CD8-positive, alpha-beta memory T cell (primary cell): Measurements from ENCODE around the gene ITGB5. TPM values are rescaled to one million over a fixed set of nuclear protein-coding genes. Genes with fewer than 3 reads are reported as not detected.
A peak's percentile ranks its signal among the peaks of the same experiment; 100 is the strongest.

ENCODE experiments used
- CTCF ChIA-PET: fragments of 350-600 bp; sonication (Branson Sonifier 250); formaldehyde crosslinking; loops from one replicate; lab custom pipeline; 2021; ENCODE audit warnings: antibody characterized with exemption; lab: Charles Lee
- POLR2A ChIA-PET: fragments of 350-600 bp; sonication (Branson Sonifier 250); formaldehyde crosslinking; loops from one replicate; lab custom pipeline; 2021; ENCODE audit warnings: antibody characterized with exemption; lab: Charles Lee
- DNase-seq, 5 donors: peaks; one replicate each; pipeline versions ENCODE4 v3.0.0 to v3.0.0-alpha.2; 2020 to 2022; ENCODE audit warnings: mixed read lengths in 1 of 5
- H3K27ac ChIP-seq: one replicate; pipeline ENCODE4 v1.7.0; 2013; ENCODE audit warnings: low read depth, mild to moderate bottlenecking, low read length, moderate library complexity
- H3K27me3 ChIP-seq: 2 replicates; pipeline ENCODE4 v1.7.0; 2013; ENCODE audit warnings: low read length, mild to moderate bottlenecking; ENCODE audit not compliant: insufficient read depth, poor library complexity, severe bottlenecking
- H3K36me3 ChIP-seq: 2 replicates; pipeline ENCODE4 v1.7.0; 2013; ENCODE audit warnings: mild to moderate bottlenecking, low read length, moderate library complexity; ENCODE audit not compliant: insufficient read depth
- H3K4me1 ChIP-seq: 2 replicates; pipeline ENCODE4 v1.7.0; 2013; ENCODE audit warnings: mild to moderate bottlenecking, low read length, moderate library complexity; ENCODE audit not compliant: insufficient read depth
- H3K4me3 ChIP-seq: 2 replicates; pipeline ENCODE4 v1.7.0; 2013; ENCODE audit warnings: mild to moderate bottlenecking, low read length
- H3K9me3 ChIP-seq: 2 replicates; pipeline ENCODE4 v1.7.0; 2013; ENCODE audit warnings: mild to moderate bottlenecking, low read length
- H3K27ac Mint-ChIP-seq, 8 donors: one replicate each; pipeline ENCODE4 v1.8.0; 2020 to 2021; ENCODE audit warnings: mixed read lengths in 8 of 8, mild to moderate bottlenecking in 6 of 8, inconsistent platforms in 3 of 8, moderate library complexity in 3 of 8
- H3K27me3 Mint-ChIP-seq, 2 donors: one replicate each; pipeline ENCODE4 v1.8.0; 2020 to 2021; ENCODE audit warnings: mixed read lengths in 2 of 2, mild to moderate bottlenecking in 1 of 2, moderate library complexity in 1 of 2
- H3K36me3 Mint-ChIP-seq, 3 donors: one replicate each; pipeline ENCODE4 v1.8.0; 2020 to 2021; ENCODE audit warnings: mixed read lengths in 3 of 3, inconsistent platforms in 1 of 3, mild to moderate bottlenecking in 1 of 3
- H3K4me1 Mint-ChIP-seq, 3 donors: one replicate each; pipeline ENCODE4 v1.8.0; 2020 to 2021; ENCODE audit warnings: mixed read lengths in 3 of 3, inconsistent platforms in 1 of 3, mild to moderate bottlenecking in 1 of 3
- H3K4me3 Mint-ChIP-seq, 7 donors: one replicate each; pipeline ENCODE4 v1.8.0; 2020 to 2021; ENCODE audit warnings: mixed read lengths in 7 of 7, mild to moderate bottlenecking in 6 of 7, moderate library complexity in 4 of 7, inconsistent platforms in 2 of 7
- H3K9me3 Mint-ChIP-seq, 5 donors: one replicate each; pipeline ENCODE4 v1.8.0; 2020 to 2022; ENCODE audit warnings: mixed read lengths in 5 of 5, mild to moderate bottlenecking in 3 of 5, moderate library complexity in 2 of 5, inconsistent platforms in 1 of 5
- polyA plus RNA-seq: library from polyadenylated mRNA; unstranded; fragments of 300-500 nt; fragmentation: Illumina TruSeq; gene quantifications from one replicate; pipeline ENCODE4 v1.2.3, GENCODE V29; 2021
- total RNA-seq, 2 experiments: library from RNA; stranded (reverse); gene quantifications; one replicate each; pipeline ENCODE4 v1.2.3, GENCODE V29; 2021

Gene ITGB5
- total and polyA plus RNA-seq, 3 experiments from 2014 or later, result 0.62 to 3.3 (median 2.0) TPM

DNA sequence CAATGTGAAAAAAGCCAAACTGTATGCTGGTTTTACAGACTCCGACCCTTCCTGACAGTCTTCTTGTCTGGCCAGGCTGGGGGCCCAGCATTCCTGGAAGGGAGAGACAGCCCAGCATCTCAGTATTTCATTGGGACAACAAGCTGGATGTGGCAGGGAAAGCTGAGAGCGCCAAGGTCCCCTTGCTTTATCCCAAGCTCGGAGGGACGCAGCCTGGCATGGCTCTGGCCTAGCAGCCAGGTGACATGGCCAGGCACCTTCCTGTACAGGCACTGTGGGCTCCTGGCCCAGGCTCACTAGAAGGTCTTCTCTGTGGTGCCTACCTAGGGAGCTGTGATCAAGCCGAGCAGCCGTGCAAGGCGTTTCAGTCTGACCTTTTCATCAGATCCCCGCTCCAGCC is 124.0 kb downstream of the ITGB5 start:
- Histone ChIP-seq H3K4me1 (no peaks in the 10 kb centered on the region), H3K4me3 (no peak overlapping the region), H3K27me3 (no peaks in the 10 kb centered on the region), H3K36me3 (no peaks in the 10 kb centered on the region), H3K9me3 (no peaks in the 10 kb centered on the region), H3K27ac (no peak overlapping the region)
- H3K27ac Mint-ChIP-seq, result no peak overlapping the region
- no peaks in the 10 kb centered on the region for H3K9me3 Mint-ChIP-seq
- H3K36me3 Mint-ChIP-seq, result no peaks in the 10 kb centered on the region
- H3K4me3 Mint-ChIP-seq, result no peak overlapping the region
- peaks cover 5 to 8% (median 5%) of the 10 kb centered on the region in 3 donors for H3K4me1 Mint-ChIP-seq
- POLR2A ChIA-PET, result no interaction called here
- DNase-seq, result no peak
- peaks cover 7 to 15% of the 10 kb centered on the region in 2 donors for H3K27me3 Mint-ChIP-seq
- CTCF ChIA-PET, result interaction anchor here (0.8 to 7.4 kb wide), 5 partner anchors 9 to 823 kb away, joined by 3 to 129 read pairs (median 3); no protein-coding TSS in a partner anchor

DNA sequence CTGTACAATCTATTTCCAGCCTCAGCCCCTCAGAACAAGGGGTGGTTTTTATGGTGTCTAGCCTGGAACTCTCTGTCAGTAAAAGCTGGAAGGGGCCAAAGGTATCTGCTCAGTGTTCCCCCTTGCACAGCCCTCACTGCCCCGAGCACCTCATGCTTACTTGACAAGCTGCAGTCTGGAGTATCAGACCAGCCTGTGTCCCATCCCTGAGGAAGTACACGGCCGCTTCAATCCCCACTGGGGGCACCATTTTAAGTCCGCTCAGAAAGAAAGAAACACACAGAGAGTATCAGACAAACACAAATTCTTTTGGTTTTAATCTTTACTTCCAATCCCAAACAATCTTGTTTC is 124.5 kb downstream of the ITGB5 start:
- no peak for DNase-seq
- Histone ChIP-seq H3K27ac (no peak overlapping the region), H3K9me3 (no peaks in the 10 kb centered on the region), H3K4me1 (no peaks in the 10 kb centered on the region), H3K4me3 (no peak overlapping the region), H3K27me3 (no peaks in the 10 kb centered on the region), H3K36me3 (no peaks in the 10 kb centered on the region)
- H3K36me3 Mint-ChIP-seq, result no peaks in the 10 kb centered on the region
- H3K4me1 Mint-ChIP-seq, result peaks cover 5 to 8% (median 5%) of the 10 kb centered on the region in 3 donors
- POLR2A ChIA-PET, result no interaction called here
- no peaks in the 10 kb centered on the region for H3K9me3 Mint-ChIP-seq
- H3K27ac Mint-ChIP-seq, result peak overlapping the region in 1 of 8 donors; percentile 69
- H3K27me3 Mint-ChIP-seq, result peaks cover 7 to 11% of the 10 kb centered on the region in 2 donors
- no peak overlapping the region for H3K4me3 Mint-ChIP-seq
- CTCF ChIA-PET, result interaction anchor here (1.3 to 7.4 kb wide), 2 partner anchors 16 to 140 kb away, joined by 4 to 129 read pairs; no protein-coding TSS in a partner anchor

DNA sequence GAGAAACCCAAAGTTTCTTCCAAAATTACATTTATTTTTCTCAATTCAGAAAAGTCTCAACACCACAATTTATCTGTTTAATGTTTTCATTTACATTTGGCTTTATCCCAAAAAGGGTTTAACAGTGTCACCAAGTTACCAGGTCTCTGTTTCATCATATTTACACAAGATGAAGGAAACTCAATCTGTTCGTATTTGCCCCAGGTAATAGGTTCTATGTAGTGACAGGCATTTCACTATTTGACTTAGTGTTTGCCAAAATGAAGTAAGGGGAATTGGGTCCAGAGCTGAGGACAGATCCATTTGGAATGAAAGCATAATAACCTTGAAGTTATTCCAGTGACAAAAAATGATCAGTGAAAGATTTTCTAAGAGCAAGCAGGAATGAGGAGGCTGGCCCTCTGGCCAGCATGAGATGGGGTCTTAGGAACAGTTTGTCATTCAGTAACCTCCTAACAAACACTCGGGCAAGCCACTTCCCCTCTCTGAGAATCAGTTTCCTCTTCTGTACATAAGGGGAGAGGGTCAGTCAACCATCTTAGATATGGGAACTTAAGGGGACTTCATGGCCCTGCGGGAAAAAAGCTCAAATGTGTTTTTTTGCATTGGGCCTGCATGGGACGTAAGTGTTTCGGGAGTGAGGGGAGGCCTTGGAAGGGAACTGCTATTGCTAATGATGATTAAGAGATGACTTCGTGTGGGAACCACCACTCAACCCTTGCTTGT is 125.1 kb downstream of the ITGB5 start:
- H3K4me1 Mint-ChIP-seq, result peaks cover 5 to 8% (median 5%) of the 10 kb centered on the region in 3 donors
- ChIA-PET CTCF (interaction anchor here (1.1 to 7.4 kb wide), 10 partner anchors 8 to 823 kb away, joined by 3 to 129 read pairs (median 4); no protein-coding TSS in a partner anchor), POLR2A (no interaction called here)
- peak overlapping the region in 1 of 8 donors; percentile 36 for H3K27ac Mint-ChIP-seq
- Histone ChIP-seq H3K27me3 (no peaks in the 10 kb centered on the region), H3K9me3 (no peaks in the 10 kb centered on the region), H3K36me3 (no peaks in the 10 kb centered on the region), H3K4me3 (no peak overlapping the region), H3K4me1 (no peaks in the 10 kb centered on the region), H3K27ac (no peak overlapping the region)
- no peak for DNase-seq
- no peaks in the 10 kb centered on the region for H3K9me3 Mint-ChIP-seq
- peaks cover 6 to 11% of the 10 kb centered on the region in 2 donors for H3K27me3 Mint-ChIP-seq
- H3K36me3 Mint-ChIP-seq, result no peaks in the 10 kb centered on the region
- H3K4me3 Mint-ChIP-seq, result no peak overlapping the region

DNA sequence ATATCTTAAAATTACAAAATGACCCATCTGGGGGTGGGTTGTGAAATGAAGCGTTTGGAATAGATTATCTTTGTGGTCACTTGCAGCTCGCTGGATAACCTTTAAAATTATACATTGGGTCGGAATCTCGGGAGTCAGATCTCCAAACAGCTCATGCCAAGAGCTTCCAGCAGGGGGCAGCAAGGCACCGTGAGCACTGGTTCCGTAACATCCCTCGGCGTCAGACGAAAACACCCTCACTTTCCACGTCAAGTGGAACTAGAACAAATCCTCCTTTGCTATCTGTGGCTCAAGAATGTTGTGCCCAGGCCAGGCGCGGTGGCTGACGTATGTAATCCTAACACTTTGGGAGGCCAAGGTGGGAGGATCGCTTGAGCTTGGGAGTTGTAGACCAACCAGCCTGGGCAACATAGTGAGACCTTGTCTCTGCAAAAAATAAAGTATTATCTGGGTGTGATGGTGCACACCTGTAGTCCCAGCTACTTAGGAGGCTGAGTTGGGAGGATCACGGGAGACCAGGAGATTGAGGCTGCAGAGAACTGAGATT is 125.8 kb downstream of the ITGB5 start:
- peak overlapping the region in 5 of 8 donors; percentile 20 to 70 (median 52) for H3K27ac Mint-ChIP-seq

DNA sequence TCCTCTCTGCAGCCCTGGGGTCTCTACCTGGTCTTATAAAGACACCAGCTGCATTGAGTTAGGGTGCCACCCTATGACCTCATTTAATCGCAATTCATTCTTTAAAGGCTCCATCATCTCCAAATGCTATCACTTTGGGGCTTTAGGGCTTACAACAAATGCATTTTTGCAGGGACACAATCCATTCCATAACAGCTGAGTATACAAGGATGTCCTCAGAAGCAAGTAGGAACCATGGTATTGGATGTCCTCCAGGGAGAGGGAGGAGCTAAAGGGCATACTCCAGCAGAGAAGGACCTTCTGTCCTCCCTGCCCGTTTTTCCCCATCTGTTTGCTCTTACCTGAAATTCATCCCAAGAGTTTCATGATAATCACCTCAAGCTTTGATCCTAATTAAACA is 126.6 kb downstream of the ITGB5 start:
- no peaks in the 10 kb centered on the region for H3K36me3 ChIP-seq
- Mint-ChIP-seq H3K4me3 (no peak overlapping the region), H3K27me3 (peaks cover 2 to 4% of the 10 kb centered on the region in 2 donors), H3K9me3 (no peaks in the 10 kb centered on the region), H3K36me3 (no peaks in the 10 kb centered on the region), H3K27ac (no peak overlapping the region), H3K4me1 (peaks cover 5 to 8% (median 5%) of the 10 kb centered on the region in 3 donors)
- no peaks in the 10 kb centered on the region for H3K27me3 ChIP-seq
- no peak overlapping the region for H3K27ac ChIP-seq
- no peak for DNase-seq
- no peaks in the 10 kb centered on the region for H3K4me1 ChIP-seq
- H3K9me3 ChIP-seq, result no peaks in the 10 kb centered on the region
- no peak overlapping the region for H3K4me3 ChIP-seq
- ChIA-PET CTCF (interaction anchor here (0.6 to 7.4 kb wide), 25 partner anchors 9 to 825 kb away, joined by 3 to 129 read pairs (median 4); partner anchors contain the start of gene UMPS), POLR2A (interaction anchor here (0.8 kb wide), 1 partner anchor 141 kb away, joined by 3 read pairs; no protein-coding TSS in a partner anchor)

More for the DNA sequence above, 125.8 kb downstream of the ITGB5 start:
- no peaks in the 10 kb centered on the region for H3K4me1 ChIP-seq
- Mint-ChIP-seq H3K36me3 (no peaks in the 10 kb centered on the region), H3K27me3 (peaks cover 6 to 8% of the 10 kb centered on the region in 2 donors), H3K4me3 (peak overlapping the region in 6 of 7 donors; percentile 61 to 80 (median 72)), H3K9me3 (no peaks in the 10 kb centered on the region), H3K4me1 (peaks cover 5 to 8% (median 5%) of the 10 kb centered on the region in 3 donors)
- H3K27me3 ChIP-seq, result no peaks in the 10 kb centered on the region
- peak overlapping the region; percentile 2 for H3K4me3 ChIP-seq
- CTCF ChIA-PET, result interaction anchor here (0.6 to 7.4 kb wide), 24 partner anchors 9 to 824 kb away, joined by 3 to 129 read pairs (median 4); partner anchors contain the start of gene UMPS
- DNase-seq, result peak; percentile 56 to 78 (median 61)
- no peaks in the 10 kb centered on the region for H3K9me3 ChIP-seq
- POLR2A ChIA-PET, result interaction anchor here (0.8 kb wide), 1 partner anchor 140 kb away, joined by 3 read pairs; no protein-coding TSS in a partner anchor
- no peaks in the 10 kb centered on the region for H3K36me3 ChIP-seq
- no peak overlapping the region for H3K27ac ChIP-seq

DNA sequence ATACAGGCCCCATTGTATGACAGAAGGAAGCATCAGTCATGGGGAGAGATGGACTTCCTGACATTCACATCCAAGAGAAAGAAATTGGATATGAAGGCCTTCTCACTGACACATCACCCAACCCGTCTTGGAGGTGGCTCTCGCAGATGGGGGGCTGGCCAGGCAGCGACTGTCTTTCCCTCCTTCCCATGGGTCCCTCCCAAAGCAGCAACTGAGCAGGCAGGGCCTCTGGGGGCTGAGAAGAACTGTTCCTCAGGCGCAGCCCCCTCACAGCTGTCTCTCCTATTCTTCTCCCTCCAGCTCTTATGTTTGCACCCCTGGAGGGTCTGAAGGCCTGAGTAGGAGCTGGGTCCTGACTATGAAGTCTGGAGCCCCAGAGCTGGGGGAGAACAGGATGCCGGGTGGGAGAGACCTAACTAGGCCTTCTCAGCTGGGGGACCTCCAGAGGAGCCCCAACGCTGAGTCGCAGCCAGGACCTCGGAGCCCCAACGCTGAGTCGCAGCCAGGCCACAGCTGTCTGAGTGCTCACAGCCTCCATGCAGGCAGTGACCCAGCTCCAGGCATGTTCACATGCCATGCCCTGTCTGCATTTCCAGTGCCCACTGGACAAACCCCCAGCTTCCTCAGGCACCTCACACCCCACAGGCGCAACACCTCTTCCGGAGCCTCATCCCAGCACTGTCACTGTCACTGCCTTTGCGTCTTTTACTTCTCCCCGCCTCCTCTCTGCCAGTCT is 127.3 kb downstream of the ITGB5 start:
- H3K27ac Mint-ChIP-seq, result peak overlapping the region in 1 of 8 donors; percentile 39

DNA sequence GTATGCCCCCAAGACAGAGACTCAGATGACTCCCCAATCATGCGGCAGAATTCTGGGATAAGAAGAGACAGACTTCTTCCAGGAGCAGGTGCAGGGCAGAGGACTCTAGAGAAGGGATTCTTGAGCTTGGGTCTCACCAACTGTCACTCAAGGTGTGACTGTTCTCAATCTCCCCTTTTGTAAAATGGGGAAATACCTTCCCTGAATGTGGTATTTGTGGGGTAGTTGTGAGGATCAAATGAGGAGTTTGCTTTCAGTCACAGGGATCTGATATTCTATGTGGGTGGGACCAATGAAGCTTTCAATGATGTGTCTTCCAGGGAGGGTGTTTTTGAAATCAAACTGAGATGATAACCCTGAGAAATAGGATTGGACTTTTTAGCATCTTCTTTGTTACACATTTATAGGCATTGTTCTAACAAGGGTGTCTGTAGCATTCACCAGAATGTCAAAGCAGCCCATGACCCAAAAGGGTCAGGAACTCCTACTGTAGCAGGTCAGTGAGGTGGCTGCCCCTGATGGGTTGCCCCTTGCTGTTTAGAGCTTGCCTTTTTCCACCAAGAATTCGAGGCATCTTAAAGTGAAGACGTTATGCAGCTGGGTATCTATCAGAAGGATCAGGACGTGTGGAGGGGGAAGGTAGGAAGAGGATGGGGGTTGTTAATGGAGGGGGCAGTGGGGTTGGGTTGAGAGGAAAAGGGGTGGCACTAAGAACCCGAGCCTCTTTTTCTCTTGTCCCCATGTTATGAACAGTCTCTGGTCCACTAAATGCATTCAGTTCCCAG is 128.1 kb downstream of the ITGB5 start:
- no peaks in the 10 kb centered on the region for H3K36me3 ChIP-seq
- ChIA-PET POLR2A (no interaction called here), CTCF (interaction anchor here (1.1 to 7.4 kb wide), 6 partner anchors 12 to 680 kb away, joined by 5 to 129 read pairs (median 8); partner anchors contain the start of gene UMPS)
- Mint-ChIP-seq H3K36me3 (no peaks in the 10 kb centered on the region), H3K27ac (no peak overlapping the region), H3K27me3 (peaks cover 2 to 5% of the 10 kb centered on the region in 2 donors), H3K9me3 (no peaks in the 10 kb centered on the region), H3K4me3 (no peak overlapping the region), H3K4me1 (peaks cover 5 to 8% (median 5%) of the 10 kb centered on the region in 3 donors)
- DNase-seq, result no peak
- H3K27me3 ChIP-seq, result no peaks in the 10 kb centered on the region
- H3K9me3 ChIP-seq, result no peaks in the 10 kb centered on the region
- no peaks in the 10 kb centered on the region for H3K4me1 ChIP-seq
- H3K4me3 ChIP-seq, result no peak overlapping the region
- no peak overlapping the region for H3K27ac ChIP-seq

More for the DNA sequence above, 127.3 kb downstream of the ITGB5 start:
- Histone ChIP-seq H3K9me3 (no peaks in the 10 kb centered on the region), H3K4me3 (no peak overlapping the region), H3K36me3 (no peaks in the 10 kb centered on the region), H3K27me3 (no peaks in the 10 kb centered on the region), H3K4me1 (no peaks in the 10 kb centered on the region), H3K27ac (no peak overlapping the region)
- CTCF ChIA-PET, result interaction anchor here (1.0 to 7.4 kb wide), 10 partner anchors 8 to 680 kb away, joined by 3 to 129 read pairs (median 5); partner anchors contain the start of gene UMPS
- Mint-ChIP-seq H3K4me3 (no peak overlapping the region), H3K9me3 (no peaks in the 10 kb centered on the region), H3K36me3 (no peaks in the 10 kb centered on the region), H3K27me3 (peaks cover 0 to 4% of the 10 kb centered on the region in 2 donors), H3K4me1 (peaks cover 5 to 8% (median 5%) of the 10 kb centered on the region in 3 donors)
- POLR2A ChIA-PET, result no interaction called here
- DNase-seq, result no peak
